A673 (cell line): ENCODE results near the gene TAS1R2.

ENCODE experiments used
- EZH2 ChIP-seq: fragments of 200-600 bp; sonication (generic); IDR thresholded peaks from 2 replicates; pipeline ENCODE4 v1.6.1; 2017; ENCODE audit warnings: borderline replicate concordance, low read depth, mild to moderate bottlenecking, mixed read lengths, antibody characterized with exemption, low read length; ENCODE audit not compliant: poor library complexity, severe bottlenecking
- TF ChIP-seq, protein P1 (sequence below): fragments of 300-800, 200-600 bp; sonication (generic); conservative IDR thresholded peaks from 2 replicates; pipeline ENCODE4 v1.5.1; 2017; ENCODE audit warnings: low read depth, mild to moderate bottlenecking, antibody characterized with exemption, low read length, moderate library complexity, mixed read lengths

DNA sequence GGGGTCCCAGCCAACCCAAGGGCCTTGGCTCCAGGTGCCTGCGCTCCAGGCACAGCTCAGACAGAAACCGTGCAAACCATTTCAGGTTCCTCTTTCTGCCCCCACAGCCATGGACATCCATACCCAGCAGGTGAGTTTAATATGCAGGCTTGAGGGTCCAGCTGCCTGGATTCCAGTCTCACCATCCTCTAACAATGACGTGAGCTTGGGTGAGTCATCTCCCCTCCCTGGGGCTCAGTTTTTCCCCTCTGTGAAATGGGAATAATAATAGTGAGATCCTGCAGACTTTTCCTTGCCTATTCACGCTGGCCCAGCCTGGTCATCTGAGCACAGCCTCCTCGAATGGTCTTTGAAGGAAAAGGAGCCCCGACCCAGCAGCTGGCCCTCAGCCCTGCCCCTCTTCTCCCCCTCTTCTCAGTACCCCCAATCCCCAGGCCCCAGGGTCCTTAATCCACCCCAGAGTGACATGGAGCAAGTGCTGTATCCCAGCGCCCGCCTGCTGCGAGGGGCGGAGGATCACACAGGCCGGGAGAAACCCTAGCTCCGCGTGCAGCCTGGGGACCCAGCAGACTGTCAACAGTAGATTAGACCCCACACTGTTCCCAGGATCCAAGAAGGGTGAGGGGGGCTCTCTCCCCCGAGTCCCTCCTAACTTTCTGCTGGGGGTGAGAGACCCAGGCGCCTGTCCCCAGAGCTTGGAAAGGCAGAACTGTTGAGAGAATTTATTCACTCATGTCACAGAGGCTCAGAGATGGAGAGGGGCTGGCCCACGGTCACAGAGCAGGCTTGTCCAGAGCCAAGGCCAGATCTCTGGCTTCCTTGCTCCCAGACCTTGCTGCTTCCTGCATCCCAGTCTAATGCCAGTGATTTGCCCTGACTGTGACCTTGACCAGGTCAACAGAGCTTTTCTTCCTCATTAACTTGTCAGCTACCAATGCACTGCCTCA is 49.2 kb downstream of the TAS1R2 start:
- TF ChIP-seq, protein P1, sequence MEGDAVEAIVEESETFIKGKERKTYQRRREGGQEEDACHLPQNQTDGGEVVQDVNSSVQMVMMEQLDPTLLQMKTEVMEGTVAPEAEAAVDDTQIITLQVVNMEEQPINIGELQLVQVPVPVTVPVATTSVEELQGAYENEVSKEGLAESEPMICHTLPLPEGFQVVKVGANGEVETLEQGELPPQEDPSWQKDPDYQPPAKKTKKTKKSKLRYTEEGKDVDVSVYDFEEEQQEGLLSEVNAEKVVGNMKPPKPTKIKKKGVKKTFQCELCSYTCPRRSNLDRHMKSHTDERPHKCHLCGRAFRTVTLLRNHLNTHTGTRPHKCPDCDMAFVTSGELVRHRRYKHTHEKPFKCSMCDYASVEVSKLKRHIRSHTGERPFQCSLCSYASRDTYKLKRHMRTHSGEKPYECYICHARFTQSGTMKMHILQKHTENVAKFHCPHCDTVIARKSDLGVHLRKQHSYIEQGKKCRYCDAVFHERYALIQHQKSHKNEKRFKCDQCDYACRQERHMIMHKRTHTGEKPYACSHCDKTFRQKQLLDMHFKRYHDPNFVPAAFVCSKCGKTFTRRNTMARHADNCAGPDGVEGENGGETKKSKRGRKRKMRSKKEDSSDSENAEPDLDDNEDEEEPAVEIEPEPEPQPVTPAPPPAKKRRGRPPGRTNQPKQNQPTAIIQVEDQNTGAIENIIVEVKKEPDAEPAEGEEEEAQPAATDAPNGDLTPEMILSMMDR = no peak
- TF ChIP-seq EZH2 = no peak
